Liver (tissue), 9 donors: Measurements from ENCODE around the gene AK1. TPM values are rescaled to one million over a fixed set of nuclear protein-coding genes. Genes with fewer than 3 reads are reported as not detected.

Experiments used
- DNase-seq: peaks from one replicate; pipeline ENCODE4 v3.0.0-alpha.2; 2017; ENCODE audit warnings: low spot score
- H3K27ac ChIP-seq, 2 donors: one replicate each; pipeline ENCODE4 v1.7.0; 2013; ENCODE audit warnings: inconsistent platforms in 2 of 2, low read length in 2 of 2, control low read depth in 1 of 2, low read depth in 1 of 2, mild to moderate bottlenecking in 1 of 2
- H3K27me3 ChIP-seq, 4 donors: one replicate each; pipeline versions ENCODE4 v1.6.1 to v1.7.0; 2013; ENCODE audit warnings: low read length in 3 of 4, inconsistent platforms in 1 of 4, mild to moderate bottlenecking in 1 of 4, moderate library complexity in 1 of 4; ENCODE audit not compliant: control insufficient read depth in 4 of 4, insufficient read depth in 4 of 4
- H3K36me3 ChIP-seq, 4 donors: one replicate each; pipeline versions ENCODE4 v1.6.1 to v1.7.0; 2013; ENCODE audit warnings: low read length in 3 of 4, mild to moderate bottlenecking in 3 of 4, low read depth in 1 of 4, moderate library complexity in 1 of 4; ENCODE audit not compliant: control insufficient read depth in 4 of 4, insufficient read depth in 3 of 4
- H3K4me1 ChIP-seq, 4 donors: one replicate each; pipeline versions ENCODE4 v1.6.1 to v1.7.0; 2013; ENCODE audit warnings: low read length in 3 of 4, mild to moderate bottlenecking in 3 of 4, moderate library complexity in 1 of 4; ENCODE audit not compliant: control insufficient read depth in 4 of 4, insufficient read depth in 4 of 4
- H3K4me3 ChIP-seq, 3 donors: one replicate each; pipeline versions ENCODE4 v1.6.1 to v1.7.0; 2013; ENCODE audit warnings: low read length in 3 of 3, control low read depth in 1 of 3, low read depth in 1 of 3, mild to moderate bottlenecking in 1 of 3
- H3K9ac ChIP-seq, 2 donors: one replicate each; pipeline ENCODE4 v1.7.0; 2013; ENCODE audit warnings: low read length in 2 of 2, mild to moderate bottlenecking in 2 of 2, moderate library complexity in 2 of 2, control low read depth in 1 of 2, low read depth in 1 of 2
- H3K9me3 ChIP-seq, 4 donors: one replicate each; pipeline versions ENCODE4 v1.6.1 to v1.7.0; 2013; ENCODE audit warnings: low read length in 3 of 4; ENCODE audit not compliant: control insufficient read depth in 4 of 4
- ATF3 ChIP-seq: IDR thresholded peaks from 2 replicates; pipeline ENCODE4 v1.6.1; 2016; ENCODE audit warnings: antibody characterized with exemption
- CTCF ChIP-seq: fragments of 150-350 bp; IDR thresholded peaks from 2 replicates; pipeline ENCODE4 v1.5.1; 2017; ENCODE audit warnings: improper control_type of control experiment, low read depth, low read length; ENCODE audit not compliant: missing input control
- EGR1 ChIP-seq, 2 donors: IDR thresholded peaks; 2 replicates each; pipeline ENCODE4 v1.6.1; 2016 to 2018; ENCODE audit warnings: antibody characterized with exemption in 2 of 2, low read depth in 2 of 2
- GABPA ChIP-seq, 2 donors: IDR thresholded peaks in 1 of 2; conservative IDR thresholded peaks in 1 of 2; 2 replicates each; pipeline ENCODE4 v1.6.1; 2016; ENCODE audit warnings: antibody characterized with exemption in 2 of 2, mild to moderate bottlenecking in 1 of 2, moderate library complexity in 1 of 2
- HNF4A ChIP-seq, 2 donors: conservative IDR thresholded peaks; 2 replicates each; pipeline ENCODE4 v1.6.1; 2016; ENCODE audit warnings: antibody characterized with exemption in 2 of 2, mild to moderate bottlenecking in 2 of 2
- HNF4G ChIP-seq: IDR thresholded peaks from 2 replicates; pipeline ENCODE4 v1.6.1; 2016; ENCODE audit warnings: antibody characterized with exemption
- JUND ChIP-seq, 2 donors: IDR thresholded peaks; 2 replicates each; pipeline ENCODE4 v1.6.1; 2016; ENCODE audit warnings: antibody characterized with exemption in 2 of 2
- MAX ChIP-seq: IDR thresholded peaks from 2 replicates; pipeline ENCODE4 v1.6.1; 2016; ENCODE audit warnings: antibody characterized with exemption
- NR2F2 ChIP-seq: IDR thresholded peaks from 2 replicates; pipeline ENCODE4 v1.6.1; 2016; ENCODE audit warnings: antibody characterized with exemption
- RAD21 ChIP-seq, 2 donors: IDR thresholded peaks; 2 replicates each; pipeline ENCODE4 v1.6.1; 2016; ENCODE audit warnings: antibody characterized with exemption in 2 of 2, mild to moderate bottlenecking in 2 of 2
- REST ChIP-seq: IDR thresholded peaks from 2 replicates; pipeline ENCODE4 v1.6.1; 2016; ENCODE audit warnings: antibody characterized with exemption, mild to moderate bottlenecking
- YY1 ChIP-seq: IDR thresholded peaks from 2 replicates; pipeline ENCODE4 v1.6.1; 2016; ENCODE audit warnings: antibody characterized with exemption, mild to moderate bottlenecking
- ZBTB33 ChIP-seq: IDR thresholded peaks from 2 replicates; pipeline ENCODE4 v1.6.1; 2016; ENCODE audit warnings: antibody characterized with exemption
- WGBS: extraction: QIAGEN DNeasy Blood & Tissue Kit; methylation state at CpG from one replicate; pipeline ENCODE4 v1.1.7; 2013; 5-methylcytosine and 5-hydroxymethylcytosine counted together
- polyA plus RNA-seq, 2 donors: library from polyadenylated mRNA; stranded (reverse) in 1 of 2; unstranded in 1 of 2; fragments of 200-250 nt in 1 of 2; fragments of >200 nt in 1 of 2; fragmentation: Nextera tagmentation in 1 of 2; extraction: Ambion mirVana in 1 of 2; gene quantifications; one replicate each; pipeline versions ENCODE4 v1.2.1 to v1.2.3, GENCODE V29; 2013 to 2015
- total RNA-seq, 2 donors: library from RNA; depleted of rRNA; stranded (reverse); fragments of >200 nt; gene quantifications; one replicate each; pipeline ENCODE4 v1.2.3, GENCODE V29; 2014
- donor health status: healthy.
- donor health status: healthy.
- donor health status: healthy.
- donor health status: healthy.
- donor health status: healthy.

Gene AK1
- total and polyA plus RNA-seq, 4 donors, result 10.6 to 78.3 (median 29.6) TPM

- TF ChIP-seq ZBTB33, result no peak
These were observed 9.1 kb downstream of the AK1 start (continued) for GRCh38 chr9:127868278-127868902.

GRCh38 chr9:127867356-127868277 lies 9.9 kb downstream of the AK1 start:
- Histone ChIP-seq H3K4me1 (peaks cover 0 to 4% (median 2%) of the 10 kb centered on the region in 4 donors), H3K9ac (no peak overlapping the region), H3K27ac (peak overlapping the region in 1 of 2 donors; percentile 18), H3K27me3 (no peaks in the 10 kb centered on the region), H3K9me3 (no peaks in the 10 kb centered on the region), H3K36me3 (peaks cover 0 to 6% (median 0%) of the 10 kb centered on the region in 4 donors), H3K4me3 (no peak overlapping the region)
- WGBS, result 88% methylated on average over 30 of the region's 30 CpGs
- TF ChIP-seq JUND (IDR thresholded peaks at IDR 0.05) (no peak), MAX (no peak)
- DNase-seq, result no peak

- 97% methylated on average over 13 of the region's 13 CpGs for WGBS
- Histone ChIP-seq H3K9me3 (no peaks in the 10 kb centered on the region), H3K27ac (no peak overlapping the region), H3K36me3 (peaks cover 0 to 3% (median 0%) of the 10 kb centered on the region in 4 donors), H3K27me3 (no peaks in the 10 kb centered on the region), H3K4me3 (no peak overlapping the region), H3K9ac (no peak overlapping the region), H3K4me1 (peaks cover 0 to 10% (median 2%) of the 10 kb centered on the region in 4 donors)
- DNase-seq, result no peak
- TF ChIP-seq YY1 (no peak), ATF3 (no peak), JUND (IDR thresholded peaks at IDR 0.05) (no peak), HNF4A (conservative IDR thresholded peaks at IDR 0.05) (no peak), ZBTB33 (no peak), GABPA (IDR thresholded peaks at IDR 0.05 in 1 of 2, conservative IDR thresholded peaks at IDR 0.05 in 1 of 2) (no peak), EGR1 (IDR thresholded peaks at IDR 0.05; ENCODE audit: low read depth in 2 of 2) (no peak), CTCF (no peak), NR2F2 (no peak), REST (no peak), HNF4G (no peak), RAD21 (IDR thresholded peaks at IDR 0.05) (no peak)
These were observed 10.9 kb downstream of the AK1 start for GRCh38 chr9:127866535-127866934.
